IPS-20b (cell line): ENCODE data around the gene SEPTIN12.

Experiments used
- H3K27ac ChIP-seq: one replicate; pipeline ENCODE4 v1.5.1; 2013; ENCODE audit warnings: low read length
- H3K27me3 ChIP-seq: 2 replicates; pipeline ENCODE4 v1.6.1; 2013; ENCODE audit warnings: mild to moderate bottlenecking, low read length, inconsistent platforms; ENCODE audit not compliant: insufficient read depth
- H3K36me3 ChIP-seq: 2 replicates; pipeline ENCODE4 v1.6.1; 2013; ENCODE audit warnings: low read depth, mild to moderate bottlenecking, inconsistent platforms, low read length, moderate library complexity; ENCODE audit not compliant: insufficient read depth
- H3K4me1 ChIP-seq: 2 replicates; pipeline ENCODE4 v1.6.1; 2013; ENCODE audit warnings: mild to moderate bottlenecking, control low read depth, inconsistent platforms, low read length, moderate library complexity; ENCODE audit not compliant: insufficient read depth
- H3K4me3 ChIP-seq: 2 replicates; pipeline ENCODE4 v1.5.1; 2013; ENCODE audit warnings: mild to moderate bottlenecking, low read length, inconsistent platforms
- H3K9ac ChIP-seq: 2 replicates; pipeline ENCODE4 v1.6.1; 2013; ENCODE audit warnings: low read depth, mild to moderate bottlenecking, inconsistent platforms, low read length, moderate library complexity
- H3K9me3 ChIP-seq: 2 replicates; pipeline ENCODE4 v1.6.1; 2013; ENCODE audit warnings: mild to moderate bottlenecking, low read depth, low read length, inconsistent platforms; ENCODE audit not compliant: insufficient read depth

Gene SEPTIN12, protein sequence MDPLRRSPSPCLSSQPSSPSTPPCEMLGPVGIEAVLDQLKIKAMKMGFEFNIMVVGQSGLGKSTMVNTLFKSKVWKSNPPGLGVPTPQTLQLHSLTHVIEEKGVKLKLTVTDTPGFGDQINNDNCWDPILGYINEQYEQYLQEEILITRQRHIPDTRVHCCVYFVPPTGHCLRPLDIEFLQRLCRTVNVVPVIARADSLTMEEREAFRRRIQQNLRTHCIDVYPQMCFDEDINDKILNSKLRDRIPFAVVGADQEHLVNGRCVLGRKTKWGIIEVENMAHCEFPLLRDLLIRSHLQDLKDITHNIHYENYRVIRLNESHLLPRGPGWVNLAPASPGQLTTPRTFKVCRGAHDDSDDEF

DNA sequence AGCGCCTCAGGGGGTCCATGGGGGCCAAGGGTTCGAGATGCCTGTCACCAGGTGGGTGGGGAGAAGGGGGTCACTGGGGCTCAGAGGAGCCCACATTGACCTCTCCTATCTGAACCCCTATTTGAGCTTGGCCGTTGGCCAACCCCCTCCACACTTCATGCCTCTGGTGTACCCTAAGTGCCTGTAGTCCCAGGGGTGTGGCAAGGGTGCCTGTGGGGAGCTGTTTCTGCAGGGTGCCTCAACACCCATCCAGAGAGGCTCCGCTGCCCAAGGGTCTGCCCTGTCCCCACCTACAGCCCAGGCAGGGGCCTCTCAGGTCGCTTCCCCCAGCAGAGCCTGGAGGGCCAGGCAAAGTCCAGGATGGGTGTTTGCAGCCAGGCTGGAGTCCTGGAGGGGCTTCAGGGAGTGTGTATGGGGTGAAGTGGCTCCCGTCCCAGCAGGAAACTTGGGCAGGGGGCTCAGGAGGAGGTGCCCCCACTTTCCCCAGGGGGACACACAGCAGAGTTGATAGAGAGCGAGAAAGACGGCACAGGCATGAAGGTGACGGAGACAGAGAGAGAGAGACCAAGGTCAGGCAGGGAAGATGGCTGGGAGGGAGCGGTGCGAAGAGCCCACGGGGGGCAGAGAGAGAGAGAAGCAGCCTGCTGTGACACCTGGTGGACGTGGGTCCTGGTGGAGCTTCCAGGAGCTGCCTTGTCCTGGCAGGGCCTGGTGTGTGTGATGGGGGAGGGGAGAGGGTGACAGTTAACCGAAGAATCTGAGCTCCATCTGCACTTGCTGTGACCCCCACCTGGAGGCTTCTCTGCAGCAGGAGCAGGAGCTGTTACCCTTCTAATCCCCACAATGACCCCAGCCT lies at the start of gene SEPTIN12:
Gene SEPTIN12 (minus strand): TSS at position 719 of the 856 bp plus-strand sequence. CDS start 700 bp downstream, at position 19.
- Histone ChIP-seq H3K27ac (no peak within 1 kb of the TSS), H3K4me1 (peaks cover 8% of the 10 kb centered on the region), H3K4me3 (no peak within 1 kb of the TSS), H3K9ac (no peak within 1 kb of the TSS), H3K36me3 (no peaks in the 10 kb centered on the region), H3K9me3 (no peaks in the 10 kb centered on the region), H3K27me3 (no peaks in the 10 kb centered on the region)

DNA sequence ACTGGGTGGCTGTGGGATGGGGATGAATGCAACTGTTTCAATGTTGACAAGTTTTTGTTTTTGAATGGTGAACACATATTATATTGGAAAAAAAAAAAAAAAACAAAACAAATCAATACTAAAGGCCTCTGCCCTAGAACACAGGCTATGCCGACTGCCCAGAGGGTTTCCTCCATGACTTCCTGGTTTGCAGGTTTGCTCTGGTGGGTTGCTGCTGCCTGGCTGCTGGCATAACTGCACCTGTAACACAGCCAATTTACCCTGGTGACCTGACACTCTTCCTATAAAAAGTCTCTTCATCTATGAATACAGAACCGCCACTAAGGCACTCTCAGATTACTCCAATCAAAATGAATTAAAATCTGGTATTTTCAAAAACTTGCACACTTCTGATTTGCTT lies 48.6 kb upstream of the SEPTIN12 start:
- H3K27ac ChIP-seq, result no peak overlapping the region
- H3K4me1 ChIP-seq, result no peaks in the 10 kb centered on the region
- no peaks in the 10 kb centered on the region for H3K9me3 ChIP-seq
- H3K9ac ChIP-seq, result no peak overlapping the region
- no peaks in the 10 kb centered on the region for H3K27me3 ChIP-seq
- H3K36me3 ChIP-seq, result peaks cover 85% of the 10 kb centered on the region
- no peak overlapping the region for H3K4me3 ChIP-seq

GRCh38 chr16:4833584-4833983 lies 45.4 kb upstream of the SEPTIN12 start:
- Histone ChIP-seq H3K36me3 (peaks cover 83% of the 10 kb centered on the region), H3K27ac (no peak overlapping the region), H3K27me3 (no peaks in the 10 kb centered on the region)

DNA sequence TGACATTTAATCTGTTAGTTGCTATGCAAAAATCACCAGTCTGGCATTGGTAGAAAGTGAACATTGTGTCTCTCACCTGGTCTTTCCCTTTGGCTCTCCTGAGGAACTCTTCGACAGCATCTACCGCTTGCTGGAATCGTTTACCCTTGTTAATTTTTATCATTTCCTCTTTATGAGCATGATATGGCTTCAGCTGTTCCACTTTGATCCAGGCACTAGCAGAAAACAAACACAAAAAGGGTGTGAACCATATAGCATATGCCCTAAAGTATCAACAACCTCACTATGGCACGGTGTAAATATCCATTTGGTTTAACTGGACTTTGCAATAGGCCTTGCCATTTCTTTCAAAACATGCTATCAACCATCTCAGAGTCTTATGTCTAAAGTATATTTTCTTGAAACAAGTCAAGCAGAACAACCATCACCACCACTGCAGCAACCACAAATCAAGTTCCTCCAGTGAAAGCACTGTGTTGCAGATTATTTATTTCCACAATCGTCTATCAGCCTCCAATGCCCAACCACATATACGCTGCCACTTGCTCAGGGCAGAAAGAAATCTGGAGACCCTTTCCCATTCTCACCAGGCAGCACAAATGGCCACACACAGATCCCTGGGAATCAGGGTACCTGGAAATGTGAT lies 44.7 kb upstream of the SEPTIN12 start:
- peaks cover 80% of the 10 kb centered on the region for H3K36me3 ChIP-seq

More at GRCh38 chr16:4833584-4833983, 45.4 kb upstream of the SEPTIN12 start:
- Histone ChIP-seq H3K4me3 (no peak overlapping the region), H3K9me3 (no peaks in the 10 kb centered on the region), H3K4me1 (no peaks in the 10 kb centered on the region), H3K9ac (no peak overlapping the region)

DNA sequence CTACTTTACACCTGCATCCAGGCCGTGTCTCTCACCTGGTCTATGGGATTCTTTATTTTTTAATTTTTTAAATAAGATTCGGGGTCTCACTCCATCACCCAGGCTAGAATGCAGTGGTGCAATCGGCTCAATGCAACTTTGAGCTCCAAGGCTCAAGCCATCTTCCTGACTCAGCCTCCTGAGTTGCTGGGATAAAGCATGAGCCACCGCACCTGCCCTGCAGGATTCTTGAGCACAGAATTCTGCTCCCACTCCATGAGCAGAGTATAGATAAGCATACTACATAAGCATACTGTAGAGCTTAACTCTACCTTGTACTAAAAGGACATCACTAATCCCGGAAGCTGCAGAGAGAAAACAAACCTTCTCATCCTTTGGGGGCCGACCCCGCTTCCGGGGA lies 43.5 kb upstream of the SEPTIN12 start:
- Histone ChIP-seq H3K9me3 (no peaks in the 10 kb centered on the region), H3K27me3 (no peaks in the 10 kb centered on the region), H3K27ac (no peak overlapping the region), H3K4me3 (no peak overlapping the region), H3K36me3 (peaks cover 79% of the 10 kb centered on the region), H3K4me1 (no peaks in the 10 kb centered on the region), H3K9ac (no peak overlapping the region)

More for the DNA sequence above, 44.7 kb upstream of the SEPTIN12 start:
- Histone ChIP-seq H3K27ac (no peak overlapping the region), H3K4me1 (no peaks in the 10 kb centered on the region), H3K27me3 (no peaks in the 10 kb centered on the region), H3K9me3 (no peaks in the 10 kb centered on the region), H3K4me3 (no peak overlapping the region), H3K9ac (no peak overlapping the region)

DNA sequence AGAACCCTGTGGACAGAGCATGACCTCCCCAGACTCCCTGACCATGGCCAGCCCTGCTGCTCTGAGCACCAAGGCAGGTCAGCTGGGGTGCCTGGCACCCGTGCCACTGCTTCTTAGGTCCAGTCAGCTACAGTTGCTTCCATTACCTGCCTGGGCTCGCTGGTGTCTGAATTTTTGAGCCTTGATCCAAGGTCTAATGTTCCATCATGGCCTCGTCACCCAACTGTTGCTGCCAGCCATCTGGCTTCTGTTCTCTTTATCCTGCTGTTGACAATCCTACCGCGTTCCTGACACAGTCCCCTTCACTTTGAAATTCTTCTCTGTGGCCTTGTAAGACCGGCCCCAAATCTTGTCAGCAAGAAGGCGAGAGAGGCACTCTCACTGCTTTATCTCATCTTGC lies 42.3 kb upstream of the SEPTIN12 start:
- Histone ChIP-seq H3K9me3 (no peaks in the 10 kb centered on the region), H3K27me3 (no peaks in the 10 kb centered on the region), H3K27ac (no peak overlapping the region), H3K9ac (no peak overlapping the region), H3K4me3 (no peak overlapping the region), H3K4me1 (no peaks in the 10 kb centered on the region), H3K36me3 (peaks cover 83% of the 10 kb centered on the region)

GRCh38 chr16:4828567-4829321 lies 40.6 kb upstream of the SEPTIN12 start:
- Histone ChIP-seq H3K9ac (no peak overlapping the region), H3K27me3 (no peaks in the 10 kb centered on the region), H3K36me3 (peaks cover 89% of the 10 kb centered on the region), H3K4me3 (no peak overlapping the region), H3K9me3 (no peaks in the 10 kb centered on the region), H3K27ac (no peak overlapping the region), H3K4me1 (no peaks in the 10 kb centered on the region)

GRCh38 chr16:4826980-4827379 lies 38.8 kb upstream of the SEPTIN12 start:
- peaks cover 88% of the 10 kb centered on the region for H3K36me3 ChIP-seq
- H3K9me3 ChIP-seq, result no peaks in the 10 kb centered on the region
- no peaks in the 10 kb centered on the region for H3K27me3 ChIP-seq

DNA sequence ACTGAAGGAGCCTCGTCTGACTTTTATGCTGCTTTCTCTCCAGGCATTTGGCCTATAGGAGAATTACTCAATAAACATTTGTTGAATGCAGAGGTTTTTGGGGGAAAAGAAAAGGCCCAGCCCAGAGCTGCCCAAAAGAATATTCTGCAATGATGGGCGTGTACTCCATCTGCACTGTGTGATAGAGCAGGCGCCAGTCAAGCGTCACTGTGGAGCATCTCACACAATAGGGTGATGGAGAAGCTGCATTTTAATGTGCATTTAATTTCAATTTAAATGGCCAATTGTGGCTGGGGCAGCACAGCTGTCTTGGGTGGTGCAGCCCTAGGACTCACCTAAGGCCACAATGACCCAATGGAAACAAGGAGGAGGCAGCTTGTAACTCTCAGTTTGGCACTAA lies 38.4 kb upstream of the SEPTIN12 start:
- Histone ChIP-seq H3K9ac (no peak overlapping the region), H3K9me3 (no peaks in the 10 kb centered on the region), H3K27ac (no peak overlapping the region), H3K36me3 (peaks cover 88% of the 10 kb centered on the region), H3K4me3 (no peak overlapping the region), H3K27me3 (no peaks in the 10 kb centered on the region), H3K4me1 (no peaks in the 10 kb centered on the region)

More at GRCh38 chr16:4826980-4827379, 38.8 kb upstream of the SEPTIN12 start:
- Histone ChIP-seq H3K27ac (no peak overlapping the region), H3K4me3 (no peak overlapping the region), H3K9ac (no peak overlapping the region), H3K4me1 (no peaks in the 10 kb centered on the region)

DNA sequence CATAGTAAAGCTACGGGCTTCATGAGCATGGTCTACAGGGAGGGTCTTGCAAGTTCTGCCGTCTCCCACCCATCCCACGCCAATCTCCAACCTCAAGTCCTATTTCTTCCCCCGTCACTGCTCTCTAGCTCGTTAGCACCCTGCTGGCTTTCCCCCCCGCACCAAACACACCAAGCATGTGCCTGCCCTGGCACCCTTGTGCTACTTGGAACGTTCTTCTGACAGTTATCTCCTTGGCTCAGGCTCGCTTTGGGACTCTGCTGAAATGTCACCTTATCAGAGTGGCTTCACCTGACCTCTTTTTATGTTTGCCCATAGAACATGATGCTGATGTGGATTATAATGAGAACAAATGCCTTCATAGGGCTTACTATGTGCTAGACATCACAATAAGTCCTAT lies 37.1 kb upstream of the SEPTIN12 start:
- peaks cover 88% of the 10 kb centered on the region for H3K36me3 ChIP-seq
- H3K4me3 ChIP-seq, result no peak overlapping the region
- no peaks in the 10 kb centered on the region for H3K4me1 ChIP-seq
- H3K27me3 ChIP-seq, result no peaks in the 10 kb centered on the region
- no peak overlapping the region for H3K27ac ChIP-seq
- no peak overlapping the region for H3K9ac ChIP-seq
- no peaks in the 10 kb centered on the region for H3K9me3 ChIP-seq

DNA sequence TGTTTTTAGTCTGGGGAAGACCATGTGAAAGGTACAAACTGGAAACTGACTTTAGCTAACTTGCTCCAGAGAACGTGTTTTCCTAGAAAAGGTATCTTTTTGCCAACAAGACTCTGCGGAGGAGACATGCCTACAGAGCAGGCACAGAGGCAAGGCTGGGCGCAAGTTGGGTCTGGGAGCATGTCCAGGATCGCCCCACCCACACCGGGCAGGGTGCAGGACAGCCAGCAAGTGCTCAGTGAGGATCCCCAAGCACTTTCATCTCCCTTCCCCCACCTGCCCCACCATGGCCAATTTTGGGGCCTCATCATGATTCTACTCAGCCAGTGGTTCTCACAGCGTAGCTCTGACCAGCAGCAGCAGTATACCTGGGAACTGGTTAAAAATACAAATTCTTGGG lies 32.5 kb upstream of the SEPTIN12 start:
- Histone ChIP-seq H3K9ac (no peak overlapping the region), H3K27me3 (no peaks in the 10 kb centered on the region), H3K9me3 (no peaks in the 10 kb centered on the region), H3K4me3 (no peak overlapping the region), H3K36me3 (peaks cover 85% of the 10 kb centered on the region), H3K27ac (no peak overlapping the region), H3K4me1 (no peaks in the 10 kb centered on the region)
